OCI-LY3 (cell line): ENCODE measurements around the gene ACTR8.

ENCODE experiments used
- H2AFZ ChIP-seq: fragments of 200-600, 300-600 bp; shearing (Covaris generic); 2 replicates; pipeline ENCODE4 v1.6.0; 2014; ENCODE audit warnings: antibody characterized with exemption, low read depth, low read length
- H3K27ac ChIP-seq: fragments of 200-600, 300-600 bp; sonication (generic); 2 replicates; pipeline ENCODE4 v1.5.1; 2014; ENCODE audit warnings: mild to moderate bottlenecking, low read length, moderate library complexity, mixed read lengths
- H3K27me3 ChIP-seq: fragments of 200-600, 300-600 bp; sonication (generic); 2 replicates; pipeline ENCODE4 v1.6.1; 2014; ENCODE audit warnings: low read depth, low read length, mixed read lengths
- H3K36me3 ChIP-seq: fragments of 200-600, 300-600 bp; sonication (generic); replicated peaks from 2 replicates; pipeline ENCODE3; 2014; ENCODE audit warnings: low read depth, low read length, mixed read lengths
- H3K4me1 ChIP-seq: fragments of 300-600, 200-600 bp; sonication (generic); 2 replicates; pipeline ENCODE4 v1.6.1; 2014; ENCODE audit warnings: low read length, mixed read lengths
- H3K4me2 ChIP-seq: fragments of 200-600, 300-600 bp; sonication (generic); 2 replicates; pipeline ENCODE4 v1.6.1; 2014; ENCODE audit warnings: low read length, mixed read lengths
- H3K4me3 ChIP-seq: fragments of 300-600, 200-600 bp; sonication (generic); 2 replicates; pipeline ENCODE4 v1.5.1; 2014; ENCODE audit warnings: antibody characterized with exemption, mild to moderate bottlenecking, low read length, moderate library complexity
- H3K79me2 ChIP-seq: fragments of 300-600, 200-600 bp; shearing (Covaris generic); 2 replicates; pipeline ENCODE4 v1.6.1; 2014; ENCODE audit warnings: mild to moderate bottlenecking, low read length, mixed read lengths
- H3K9ac ChIP-seq: fragments of 300-600, 200-600 bp; shearing (Covaris generic); 2 replicates; pipeline ENCODE4 v1.6.0; 2014; ENCODE audit warnings: mild to moderate bottlenecking, low read length, moderate library complexity
- H3K9me3 ChIP-seq: fragments of 200-600, 300-600 bp; shearing (Covaris generic); 2 replicates; pipeline ENCODE4 v1.6.1; 2014; ENCODE audit warnings: low read length, mixed read lengths; ENCODE audit not compliant: insufficient read depth
- H4K20me1 ChIP-seq: fragments of 200-600, 300-600 bp; sonication (generic); 2 replicates; pipeline ENCODE4 v1.6.1; 2016; ENCODE audit warnings: low read length, mixed read lengths; ENCODE audit not compliant: insufficient read depth
- CTCF ChIP-seq: fragments of 200-600, 300-600 bp; sonication (generic); IDR thresholded peaks from 2 replicates; pipeline ENCODE4 v1.5.1; 2014; ENCODE audit warnings: antibody characterized with exemption, low read length, low read depth
- EZH2phosphoT487 ChIP-seq: fragments of 200-600 bp; shearing (Covaris generic); IDR thresholded peaks from 2 replicates; pipeline ENCODE4 v1.6.1; 2018; ENCODE audit warnings: antibody characterized with exemption, mixed run types, low read depth

ACTR8 gene

GRCh38 chr3:53883008-53883407 is 1.1 kb upstream of the ACTR8 start:
- Histone ChIP-seq H3K9me3 (no peaks in the 10 kb centered on the region), H2AFZ (no peak overlapping the region), H3K4me1 (peaks cover 14% of the 10 kb centered on the region), H3K36me3 (peaks cover 63% of the 10 kb centered on the region), H3K27me3 (no peaks in the 10 kb centered on the region), H3K4me2 (no peak overlapping the region), H3K27ac (no peak overlapping the region), H3K4me3 (no peak overlapping the region), H3K79me2 (peaks cover 30% of the 10 kb centered on the region), H4K20me1 (no peaks in the 10 kb centered on the region), H3K9ac (no peak overlapping the region)
- TF ChIP-seq CTCF (no peak), EZH2phosphoT487 (no peak)

GRCh38 chr3:53880396-53881345 is 1.3 kb downstream of the ACTR8 start:
- Histone ChIP-seq H4K20me1 (no peaks in the 10 kb centered on the region), H3K4me1 (peaks cover 14% of the 10 kb centered on the region), H3K36me3 (peaks cover 64% of the 10 kb centered on the region), H3K4me3 (peak overlapping the region; percentile 86), H2AFZ (no peak overlapping the region), H3K4me2 (peak overlapping the region; percentile 91), H3K79me2 (peaks cover 18% of the 10 kb centered on the region), H3K9me3 (no peaks in the 10 kb centered on the region), H3K27me3 (no peaks in the 10 kb centered on the region), H3K9ac (peak overlapping the region; percentile 88), H3K27ac (peak overlapping the region; percentile 77; the same call in 1 of the 2 replicates)
- TF ChIP-seq EZH2phosphoT487 (no peak), CTCF (no peak)

- Histone ChIP-seq H3K4me3 (no peak overlapping the region), H3K27ac (peak overlapping the region; percentile 66; the same call in 1 of the 2 replicates), H3K4me2 (peak overlapping the region; percentile 10; the same call in 1 of the 2 replicates), H3K36me3 (peaks cover 74% of the 10 kb centered on the region), H2AFZ (no peak overlapping the region), H3K27me3 (no peaks in the 10 kb centered on the region), H3K4me1 (peaks cover 10% of the 10 kb centered on the region), H3K9me3 (no peaks in the 10 kb centered on the region), H3K79me2 (no peaks in the 10 kb centered on the region), H3K9ac (no peak overlapping the region), H4K20me1 (0 out of 2 replicates have a peak, but pooled peaks cover 3% of the 10 kb centered on the region)
- TF ChIP-seq EZH2phosphoT487 (no peak), CTCF (no peak)
Observed at GRCh38 chr3:53865732-53866499, 16.0 kb downstream of the ACTR8 start.

- Histone ChIP-seq H3K9ac (no peak overlapping the region), H3K9me3 (no peaks in the 10 kb centered on the region), H3K27ac (no peak overlapping the region), H3K4me2 (no peak overlapping the region), H3K36me3 (peaks cover 74% of the 10 kb centered on the region), H3K27me3 (no peaks in the 10 kb centered on the region), H2AFZ (no peak overlapping the region), H3K79me2 (no peaks in the 10 kb centered on the region), H4K20me1 (0 out of 2 replicates have a peak, but pooled peaks cover 3% of the 10 kb centered on the region), H3K4me3 (no peak overlapping the region), H3K4me1 (peaks cover 10% of the 10 kb centered on the region)
- no peak for TF ChIP-seq EZH2phosphoT487
- TF ChIP-seq CTCF = no peak
Observed at GRCh38 chr3:53863145-53863544, 18.8 kb downstream of the ACTR8 start.
